IgD-negative memory B cell (primary cell): ENCODE results near the gene HEPHL1. TPM values are rescaled to one million over a fixed set of nuclear protein-coding genes. Genes with fewer than 3 reads are reported as not detected.

Source experiments
- H3K27ac Mint-ChIP-seq, 3 donors: one replicate each; pipeline ENCODE4 v1.8.0; 2020 to 2022; ENCODE audit warnings: mild to moderate bottlenecking in 3 of 3, mixed read lengths in 3 of 3, moderate library complexity in 1 of 3
- H3K27me3 Mint-ChIP-seq: one replicate; pipeline ENCODE4 v1.8.0; 2021; ENCODE audit warnings: mixed read lengths
- H3K36me3 Mint-ChIP-seq: one replicate; pipeline ENCODE4 v1.8.0; 2020; ENCODE audit warnings: mild to moderate bottlenecking, mixed read lengths
- H3K4me1 Mint-ChIP-seq, 3 donors: one replicate each; pipeline ENCODE4 v1.8.0; 2020 to 2022; ENCODE audit warnings: mixed read lengths in 3 of 3, mild to moderate bottlenecking in 1 of 3
- H3K4me3 Mint-ChIP-seq, 4 donors: one replicate each; pipeline ENCODE4 v1.8.0; 2020 to 2022; ENCODE audit warnings: mild to moderate bottlenecking in 4 of 4, mixed read lengths in 4 of 4, moderate library complexity in 3 of 4
- H3K9me3 Mint-ChIP-seq, 3 donors: one replicate each; pipeline ENCODE4 v1.8.0; 2020 to 2021; ENCODE audit warnings: mixed read lengths in 3 of 3, mild to moderate bottlenecking in 1 of 3
- polyA plus RNA-seq: library from polyadenylated mRNA; unstranded; fragments of 300-500 nt; fragmentation: Illumina TruSeq; gene quantifications from one replicate; pipeline ENCODE4 v1.2.3, GENCODE V29; 2021

Gene HEPHL1
- polyA plus RNA-seq, 1 donor from 2014 or later = 0.04 TPM

GRCh38 chr11:94125407-94126115 is 104.4 kb downstream of the HEPHL1 start:
- H3K9me3 Mint-ChIP-seq = no peaks in the 10 kb centered on the region
- peak overlapping the region in 1 of 4 donors; percentile 6 for H3K4me3 Mint-ChIP-seq
- no peaks in the 10 kb centered on the region for H3K27me3 Mint-ChIP-seq
- H3K36me3 Mint-ChIP-seq = peaks cover 2% of the 10 kb centered on the region
- peaks cover 5 to 14% (median 9%) of the 10 kb centered on the region in 3 donors for H3K4me1 Mint-ChIP-seq
- H3K27ac Mint-ChIP-seq = no peak overlapping the region

- H3K4me3 Mint-ChIP-seq = peak overlapping the region in 2 of 4 donors; percentile 97
- peaks cover 5 to 14% (median 9%) of the 10 kb centered on the region in 3 donors for H3K4me1 Mint-ChIP-seq
- peaks cover 2% of the 10 kb centered on the region for H3K36me3 Mint-ChIP-seq
- no peaks in the 10 kb centered on the region for H3K27me3 Mint-ChIP-seq
- H3K27ac Mint-ChIP-seq = peak overlapping the region in 2 of 3 donors; percentile 69 to 94
- no peaks in the 10 kb centered on the region for H3K9me3 Mint-ChIP-seq
Measured at GRCh38 chr11:94127638-94128037, 106.5 kb downstream of the HEPHL1 start.

GRCh38 chr11:94128291-94128745 is 107.2 kb downstream of the HEPHL1 start:
- H3K27me3 Mint-ChIP-seq = no peaks in the 10 kb centered on the region
- H3K27ac Mint-ChIP-seq = peak overlapping the region; percentile 69 to 97 (median 94)
- peaks cover 2% of the 10 kb centered on the region for H3K36me3 Mint-ChIP-seq
- H3K4me1 Mint-ChIP-seq = peaks cover 4 to 15% (median 14%) of the 10 kb centered on the region in 3 donors
- H3K4me3 Mint-ChIP-seq = peak overlapping the region in 2 of 4 donors; percentile 97
- H3K9me3 Mint-ChIP-seq = no peaks in the 10 kb centered on the region

- Mint-ChIP-seq H3K9me3 (no peaks in the 10 kb centered on the region), H3K27ac (peak within 1 kb of the TSS; percentile 69 to 97 (median 94)), H3K4me3 (peak within 1 kb of the TSS in 2 of 4 donors; percentile 97), H3K4me1 (peaks cover 8 to 21% (median 20%) of the 10 kb centered on the region in 3 donors), H3K27me3 (no peaks in the 10 kb centered on the region), H3K36me3 (peaks cover 2% of the 10 kb centered on the region)
Measured at GRCh38 chr11:94128746-94129511, 107.8 kb downstream of the HEPHL1 start, which contains the start of gene PANX1. Gene PANX1 (plus strand): TSS chr11:94128841. CDS start chr11:94129313, 472 bp downstream.

- H3K4me1 Mint-ChIP-seq = peaks cover 13 to 26% (median 24%) of the 10 kb centered on the region in 3 donors
- no peaks in the 10 kb centered on the region for H3K9me3 Mint-ChIP-seq
- H3K36me3 Mint-ChIP-seq = peaks cover 2% of the 10 kb centered on the region
- no peak overlapping the region for H3K27ac Mint-ChIP-seq
- H3K4me3 Mint-ChIP-seq = no peak overlapping the region
- H3K27me3 Mint-ChIP-seq = no peaks in the 10 kb centered on the region
Measured at GRCh38 chr11:94129512-94130297, 108.6 kb downstream of the HEPHL1 start.

GRCh38 chr11:94130298-94131046 is 109.3 kb downstream of the HEPHL1 start:
- Mint-ChIP-seq H3K9me3 (no peaks in the 10 kb centered on the region), H3K36me3 (peaks cover 2% of the 10 kb centered on the region), H3K27me3 (no peaks in the 10 kb centered on the region), H3K27ac (no peak overlapping the region), H3K4me3 (no peak overlapping the region), H3K4me1 (peaks cover 19 to 33% (median 30%) of the 10 kb centered on the region in 3 donors)

GRCh38 chr11:94131047-94131717 is 110.0 kb downstream of the HEPHL1 start:
- Mint-ChIP-seq H3K27ac (no peak overlapping the region), H3K4me1 (peaks cover 26 to 40% (median 37%) of the 10 kb centered on the region in 3 donors), H3K36me3 (peaks cover 2% of the 10 kb centered on the region), H3K27me3 (no peaks in the 10 kb centered on the region), H3K4me3 (no peak overlapping the region), H3K9me3 (no peaks in the 10 kb centered on the region)

- H3K36me3 Mint-ChIP-seq = peaks cover 2% of the 10 kb centered on the region
- H3K4me1 Mint-ChIP-seq = peaks cover 28 to 42% (median 39%) of the 10 kb centered on the region in 3 donors
- H3K27ac Mint-ChIP-seq = no peak overlapping the region
- no peaks in the 10 kb centered on the region for H3K9me3 Mint-ChIP-seq
- no peaks in the 10 kb centered on the region for H3K27me3 Mint-ChIP-seq
- no peak overlapping the region for H3K4me3 Mint-ChIP-seq
Measured at GRCh38 chr11:94131718-94132115, 110.6 kb downstream of the HEPHL1 start.

- Mint-ChIP-seq H3K27ac (no peak overlapping the region), H3K4me1 (peaks cover 27 to 43% (median 38%) of the 10 kb centered on the region in 3 donors), H3K27me3 (no peaks in the 10 kb centered on the region), H3K9me3 (no peaks in the 10 kb centered on the region), H3K4me3 (no peak overlapping the region), H3K36me3 (peaks cover 3% of the 10 kb centered on the region)
Measured at GRCh38 chr11:94132152-94132558, 111.0 kb downstream of the HEPHL1 start.

GRCh38 chr11:94132823-94133408 is 111.8 kb downstream of the HEPHL1 start:
- peak overlapping the region in 1 of 3 donors; percentile 9 for H3K27ac Mint-ChIP-seq
- H3K4me1 Mint-ChIP-seq = peaks cover 24 to 40% (median 31%) of the 10 kb centered on the region in 3 donors
- H3K9me3 Mint-ChIP-seq = no peaks in the 10 kb centered on the region
- H3K36me3 Mint-ChIP-seq = peaks cover 2% of the 10 kb centered on the region
- peak overlapping the region in 1 of 4 donors; percentile 42 for H3K4me3 Mint-ChIP-seq
- no peaks in the 10 kb centered on the region for H3K27me3 Mint-ChIP-seq

GRCh38 chr11:94133752-94134151 is 112.6 kb downstream of the HEPHL1 start:
- Mint-ChIP-seq H3K27me3 (no peaks in the 10 kb centered on the region), H3K4me1 (peaks cover 26 to 35% (median 26%) of the 10 kb centered on the region in 3 donors), H3K27ac (no peak overlapping the region), H3K36me3 (peaks cover 2% of the 10 kb centered on the region), H3K4me3 (peak overlapping the region in 2 of 4 donors; percentile 42 to 53), H3K9me3 (no peaks in the 10 kb centered on the region)

GRCh38 chr11:94134651-94135512 is 113.7 kb downstream of the HEPHL1 start:
- Mint-ChIP-seq H3K27ac (no peak overlapping the region), H3K27me3 (no peaks in the 10 kb centered on the region), H3K36me3 (peaks cover 2% of the 10 kb centered on the region), H3K9me3 (no peaks in the 10 kb centered on the region), H3K4me1 (peaks cover 31 to 41% (median 33%) of the 10 kb centered on the region in 3 donors), H3K4me3 (peak overlapping the region in 2 of 4 donors; percentile 5 to 63)
